ENCODE data around the gene S100A4.
A peak's percentile ranks its signal among the peaks of the same experiment; 100 is the strongest.

S100A4 gene

DNA sequence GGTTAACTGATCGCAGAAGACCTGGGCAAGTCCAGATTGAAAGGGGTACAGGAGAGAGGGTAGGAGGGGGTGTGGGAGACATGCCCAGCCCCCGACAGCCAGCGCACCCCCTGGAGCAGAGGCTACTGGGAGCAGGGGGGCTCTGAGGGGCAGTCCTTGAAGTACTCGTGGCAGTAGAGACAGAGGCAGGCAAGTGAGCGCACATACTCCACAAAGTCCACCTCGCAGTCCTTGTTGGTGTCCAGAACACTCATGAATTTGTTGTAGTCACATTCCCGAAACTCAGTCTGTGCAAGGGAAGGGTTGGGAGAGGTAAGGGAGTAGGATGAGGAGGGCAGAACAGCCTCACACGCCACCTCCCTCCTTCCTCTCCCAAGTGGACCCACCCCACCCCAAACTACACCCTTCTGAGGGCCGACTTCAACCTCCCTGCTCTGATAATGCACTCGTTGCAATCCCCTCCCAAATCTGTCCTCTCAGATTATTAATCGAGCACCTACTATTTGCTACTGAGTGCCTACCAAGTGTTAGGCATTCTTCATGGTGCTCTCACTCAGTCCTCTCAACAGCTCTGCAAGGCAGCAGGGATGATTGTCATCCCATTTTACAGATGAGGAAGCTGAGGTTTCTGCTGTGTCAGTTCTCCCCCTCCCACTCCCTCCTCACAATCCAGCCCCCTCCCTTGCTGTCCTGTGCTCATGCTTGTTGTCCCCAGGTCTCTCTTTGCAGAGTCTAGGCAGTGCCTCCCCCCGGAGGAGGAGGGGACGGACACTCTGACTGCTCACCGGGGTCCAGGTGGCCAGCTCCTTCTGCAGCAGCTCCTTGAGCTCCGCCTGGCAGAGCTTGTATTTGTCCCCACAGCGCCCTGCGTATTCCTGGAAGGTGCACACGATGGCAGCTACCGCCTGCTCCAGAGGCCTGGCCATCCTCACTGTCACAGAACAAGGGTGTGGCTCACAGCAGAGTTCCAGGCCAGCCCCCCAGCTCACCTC lies 2.2 kb upstream of the S100A4 start:
- DNase-seq (ENCODE audit: low spot score), result no peak

- DNase-seq (ENCODE audit: low spot score), result no peak
These were observed 1.4 kb upstream of the S100A4 start for GRCh38 chr1:153546796-153547559.

DNA sequence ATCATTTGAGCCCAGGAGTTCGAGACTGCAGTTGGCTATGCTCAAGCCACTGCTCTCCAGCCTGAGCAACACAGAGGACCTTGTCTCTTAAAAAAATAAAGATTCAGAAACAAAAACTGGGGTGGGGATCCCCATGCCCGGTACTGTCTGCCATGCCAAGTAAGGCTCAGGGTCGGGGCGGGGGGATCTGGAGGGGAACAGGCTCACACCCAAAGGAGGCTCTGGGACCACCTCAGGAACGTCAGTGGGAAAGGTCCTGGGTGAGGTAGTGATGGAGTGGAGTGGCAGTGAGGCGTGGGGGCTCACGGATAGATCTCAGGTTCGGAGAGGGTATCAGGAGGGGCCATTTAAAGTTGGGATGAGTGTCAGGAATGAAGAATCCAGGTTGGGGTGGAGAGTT lies 765 bp upstream of the S100A4 start:
- DNase-seq (ENCODE audit: low spot score), result no peak

DNA sequence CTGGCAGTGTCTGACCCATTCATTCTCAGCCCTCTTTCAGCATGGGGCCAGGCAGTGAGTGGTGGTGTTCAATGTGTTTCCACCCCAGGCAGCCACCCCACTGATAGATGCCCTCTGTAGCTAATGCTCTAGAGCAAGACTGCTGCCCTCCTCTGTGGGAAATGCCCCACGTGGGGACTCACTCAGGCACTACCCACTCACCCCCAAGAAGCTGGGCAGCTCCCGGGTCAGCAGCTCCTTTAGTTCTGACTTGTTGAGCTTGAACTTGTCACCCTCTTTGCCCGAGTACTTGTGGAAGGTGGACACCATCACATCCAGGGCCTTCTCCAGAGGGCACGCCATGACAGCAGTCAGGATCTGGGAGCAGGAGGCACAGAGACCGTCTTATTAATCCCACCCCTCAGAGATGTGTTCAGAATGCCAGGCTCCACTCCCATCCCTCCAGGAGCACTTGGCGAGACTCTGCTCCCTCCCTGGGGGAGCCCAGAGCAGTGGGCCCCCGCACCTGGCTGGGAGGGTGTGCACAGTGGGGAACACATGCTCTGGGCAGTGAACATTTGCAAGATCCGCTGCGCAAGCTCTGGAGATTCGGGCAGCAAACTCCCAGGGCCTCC lies 1.0 kb downstream of the S100A4 start:
- no peak for DNase-seq (ENCODE audit: low spot score)

DNA sequence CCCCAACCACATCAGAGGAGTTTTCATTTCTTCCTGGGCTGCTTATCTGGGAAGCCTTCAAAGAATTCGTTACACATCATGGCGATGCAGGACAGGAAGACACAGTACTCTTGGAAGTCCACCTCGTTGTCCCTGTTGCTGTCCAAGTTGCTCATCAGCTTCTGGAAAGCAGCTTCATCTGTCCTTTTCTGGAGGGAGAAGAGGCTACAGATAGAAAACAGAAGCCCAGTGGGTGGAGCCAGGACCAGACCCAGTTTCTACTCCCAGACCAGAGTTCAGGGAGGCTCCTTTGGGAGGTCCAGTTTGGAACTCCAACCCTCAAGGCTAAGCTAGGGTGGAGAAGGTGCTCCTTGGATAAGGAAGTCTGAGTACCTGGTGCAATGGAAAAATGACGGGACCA lies 1.9 kb downstream of the S100A4 start:
- DNase-seq (ENCODE audit: low spot score), result no peak

- no peak for DNase-seq (ENCODE audit: low spot score)
These were observed 2.5 kb downstream of the S100A4 start for GRCh38 chr1:153542956-153543711.

DNA sequence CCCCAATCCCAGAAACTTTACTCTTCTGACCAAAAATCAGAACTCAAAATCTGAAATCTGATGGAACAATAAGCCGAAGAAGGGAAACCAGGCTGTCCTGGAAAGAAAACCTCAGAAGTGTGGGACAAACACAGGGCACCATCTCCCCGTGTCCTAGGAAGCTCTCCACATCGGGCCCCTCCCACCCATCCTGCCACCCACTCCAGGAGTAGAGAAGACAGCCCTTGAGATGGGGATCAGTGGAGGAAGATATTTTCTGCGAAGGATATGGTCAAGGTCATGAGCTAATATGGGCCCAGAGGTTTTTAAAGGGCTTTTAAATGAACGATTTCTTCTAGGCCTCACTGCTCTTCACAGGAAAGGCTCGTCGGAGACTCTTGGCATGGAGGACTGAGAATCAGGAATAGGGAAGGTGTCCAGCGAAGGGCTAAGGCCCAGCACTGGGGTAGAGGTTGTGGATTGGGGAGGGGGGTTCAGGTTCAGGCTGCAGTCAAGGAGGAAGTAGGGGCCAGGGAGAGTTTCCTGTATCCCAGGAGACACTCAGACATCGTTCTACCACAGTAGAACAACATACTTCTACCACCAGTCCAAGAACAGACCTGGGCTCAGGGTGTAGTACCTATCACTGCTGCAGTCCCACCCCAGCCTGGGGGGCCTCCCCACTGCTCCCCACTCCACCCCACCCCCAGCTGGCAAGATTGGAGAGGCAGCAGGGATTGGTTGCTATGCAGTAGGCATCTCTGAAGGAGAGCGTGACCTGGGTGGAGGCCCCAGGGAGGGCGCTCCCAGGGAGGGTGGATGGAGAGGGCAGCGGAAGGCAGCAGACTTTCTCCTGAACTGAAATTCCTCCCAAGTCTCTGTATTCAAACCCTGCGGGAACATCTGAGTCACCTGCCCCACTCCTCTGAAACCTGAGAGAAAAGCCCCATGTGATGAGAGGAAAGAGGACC lies 3.7 kb downstream of the S100A4 start:
- DNase-seq (ENCODE audit: low spot score), result no peak

GRCh38 chr1:153540394-153541361 lies 4.9 kb downstream of the S100A4 start, which contains the start of gene S100A5:
TSS of gene S100A5 (minus strand) at chr1:153540934. CDS start at chr1:153540191, 743 bp downstream.
- DNase-seq (ENCODE audit: low spot score), result no peak

DNA sequence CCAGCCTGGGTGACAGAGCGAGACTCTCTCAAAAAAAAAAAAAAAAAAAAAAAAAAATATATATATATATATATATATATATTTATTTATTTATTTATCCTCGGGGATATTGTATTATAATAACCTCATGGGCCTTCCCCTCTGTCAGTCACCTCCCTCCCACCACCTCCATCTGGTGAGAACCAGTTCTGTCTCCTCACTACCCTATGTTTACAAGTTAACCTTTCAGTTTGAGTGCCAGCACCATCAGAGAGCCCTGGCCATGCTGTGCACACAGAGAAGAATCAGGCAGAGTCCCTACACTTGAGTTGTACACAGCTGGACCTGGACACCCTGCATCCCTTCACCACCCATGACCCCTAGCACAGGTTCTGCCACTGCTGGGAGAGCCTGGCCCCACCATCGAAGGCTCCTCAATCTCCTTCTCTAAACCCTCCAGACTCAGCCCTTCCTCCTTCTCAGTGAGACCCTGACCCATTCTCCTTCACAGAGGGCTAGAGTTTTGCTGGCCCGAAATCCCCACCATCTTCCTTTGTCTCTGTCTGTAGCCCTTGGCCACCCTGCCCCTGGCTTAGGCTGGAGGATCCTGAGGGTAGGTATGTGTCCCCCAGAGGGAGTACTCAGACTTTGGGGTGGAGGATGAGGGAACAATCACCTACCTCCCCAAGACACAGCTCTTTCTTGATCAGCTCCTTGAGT lies 6.1 kb downstream of the S100A4 start:
- DNase-seq (ENCODE audit: low spot score), result no peak

- DNase-seq (ENCODE audit: low spot score), result no peak
These were observed 7.2 kb downstream of the S100A4 start for GRCh38 chr1:153538315-153538821.

GRCh38 chr1:153537376-153537730 lies 8.3 kb downstream of the S100A4 start:
- peak; percentile 21 for DNase-seq (ENCODE audit: low spot score)

DNA sequence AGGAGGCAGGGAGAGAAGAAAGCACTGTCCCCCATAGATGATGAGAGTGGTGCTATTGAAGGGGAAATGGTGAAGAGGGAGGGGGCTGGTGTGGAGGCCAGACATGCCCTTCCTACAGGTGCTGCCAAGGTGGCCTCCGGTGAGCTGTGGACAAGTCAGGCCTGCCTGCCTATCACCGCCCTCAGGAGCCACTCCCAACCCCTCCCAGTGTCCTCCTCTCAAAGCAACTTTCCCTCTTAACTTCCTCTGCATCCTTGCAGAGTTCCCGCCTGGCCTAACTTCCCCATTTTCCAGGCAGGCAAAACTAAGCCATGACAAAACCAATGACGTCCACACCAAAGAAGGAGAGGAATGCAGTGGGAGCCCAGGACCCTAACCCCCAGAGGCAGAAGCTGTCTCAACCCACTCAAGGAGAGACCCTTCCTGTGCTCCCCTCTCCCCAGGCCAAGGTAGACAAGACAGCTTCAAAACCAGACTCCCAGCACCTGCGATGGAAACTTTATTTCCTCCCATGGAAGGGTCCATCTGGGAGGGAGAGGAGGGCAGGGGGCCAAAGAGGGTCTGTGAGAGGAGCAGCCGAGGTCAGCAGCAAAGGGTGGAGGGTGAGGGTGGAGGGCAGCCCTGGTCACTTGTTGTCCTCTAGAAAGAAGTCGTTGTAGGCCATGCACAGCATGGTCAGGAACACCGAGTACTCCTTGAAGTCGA lies 8.8 kb downstream of the S100A4 start:
- DNase-seq (ENCODE audit: low spot score), result peak; percentile 18

DNA sequence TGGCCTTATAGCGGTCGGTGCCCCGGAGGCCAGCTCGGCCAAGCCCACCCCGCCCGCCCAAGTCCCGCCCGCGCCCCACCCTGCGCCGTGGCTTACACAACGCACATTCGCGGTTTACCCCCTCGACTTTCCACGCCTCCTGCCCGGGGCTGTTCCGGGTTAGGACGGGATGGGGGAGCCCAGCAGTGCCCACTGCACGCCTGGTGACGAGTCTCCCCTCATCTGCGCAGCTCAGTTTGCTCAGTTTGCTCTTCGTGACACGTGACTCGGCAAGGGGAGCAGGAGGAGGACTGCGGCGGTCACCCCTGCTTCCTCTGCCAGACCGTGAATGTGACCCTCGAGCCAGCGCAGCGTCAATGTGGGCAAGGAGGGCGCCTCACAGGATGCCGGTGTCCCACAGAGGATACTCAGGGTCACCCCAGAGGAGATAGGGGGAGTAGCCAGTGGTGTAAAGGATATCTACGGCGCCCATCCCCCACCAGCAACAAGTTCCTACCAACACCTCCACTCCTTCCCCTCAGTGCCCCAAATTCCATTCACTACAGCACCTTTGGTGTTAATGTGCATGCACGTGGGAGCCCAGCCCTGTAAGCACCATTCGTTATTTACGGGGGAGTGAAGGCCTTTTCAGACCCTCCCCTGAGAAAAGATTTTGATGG lies 9.5 kb downstream of the S100A4 start:
- peak; percentile 30 for DNase-seq (ENCODE audit: low spot score)

DNA sequence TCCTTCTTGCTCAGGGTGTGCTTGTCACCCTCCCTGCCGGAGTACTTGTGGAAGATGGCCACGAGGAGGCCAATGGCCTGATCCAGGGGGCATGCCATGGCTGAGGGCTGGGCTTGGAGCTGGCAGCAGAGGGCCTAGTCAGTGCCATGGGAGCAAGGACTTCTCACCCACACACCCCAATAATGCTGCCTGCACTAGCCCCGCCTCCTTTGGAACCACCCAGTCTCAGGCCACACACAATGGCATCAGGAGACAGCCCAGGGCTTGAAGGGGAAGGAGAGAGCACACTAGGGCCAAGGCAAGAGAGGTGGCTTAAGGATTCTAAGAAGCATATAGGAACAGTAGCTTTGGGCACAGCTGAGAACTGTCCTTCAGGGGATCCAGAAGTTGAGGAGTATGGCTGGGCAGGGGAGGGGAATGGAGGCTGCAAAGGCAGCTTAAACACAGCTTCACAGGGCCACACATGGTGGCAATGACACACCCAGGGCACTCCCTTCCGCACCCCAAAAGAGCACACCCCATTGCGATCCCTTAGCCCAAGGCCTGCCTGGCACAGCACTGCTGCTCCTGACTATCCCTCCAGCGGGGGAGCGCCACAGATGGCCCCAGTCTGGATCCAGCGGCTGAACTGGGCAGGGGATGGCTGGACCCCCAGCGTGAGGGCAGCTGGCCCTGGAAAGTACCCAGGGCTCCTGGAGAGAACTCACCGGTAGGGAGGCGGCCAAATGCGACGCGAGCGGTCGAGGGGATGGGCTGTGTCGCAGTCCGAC lies 10.2 kb downstream of the S100A4 start, which contains the start of gene S100A6:
Gene S100A6, minus strand, starts transcription at position 750 of the 770 bp plus-strand sequence. Its CDS starts 652 bp downstream, at position 98.
- no peak for DNase-seq (ENCODE audit: low spot score)

DNA sequence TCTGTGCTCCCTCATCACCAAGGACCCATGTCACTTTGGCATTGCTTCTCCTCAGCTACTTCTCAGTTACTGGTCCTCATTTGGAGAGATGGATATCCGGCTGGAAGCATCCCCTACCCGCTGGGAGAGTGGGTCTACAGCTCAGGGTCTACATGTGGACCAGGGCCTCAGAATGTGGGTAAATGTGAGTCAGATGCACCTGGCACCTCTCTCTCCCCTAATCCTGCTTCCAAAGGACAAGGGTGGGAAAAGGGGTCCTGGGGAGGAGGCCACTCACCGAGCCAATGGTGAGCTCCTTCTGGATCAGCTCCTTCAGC lies 10.7 kb downstream of the S100A4 start:
- DNase-seq (ENCODE audit: low spot score), result no peak

- DNase-seq (ENCODE audit: low spot score), result no peak
These were observed 11.2 kb downstream of the S100A4 start for GRCh38 chr1:153534226-153534924.

Data from D341Med (cell line).